ENCODE measurements around the gene FRMD6.
"Not testable (repeated sequence)": the region's sequence is repeated elsewhere in the genome, so short reads cannot be mapped to it uniquely, and the experiment has no call there.

FRMD6 gene

GRCh38 chr14:51727526-51727925 is 75.8 kb downstream of the FRMD6 start:
- DNase-seq: no peak

DNA sequence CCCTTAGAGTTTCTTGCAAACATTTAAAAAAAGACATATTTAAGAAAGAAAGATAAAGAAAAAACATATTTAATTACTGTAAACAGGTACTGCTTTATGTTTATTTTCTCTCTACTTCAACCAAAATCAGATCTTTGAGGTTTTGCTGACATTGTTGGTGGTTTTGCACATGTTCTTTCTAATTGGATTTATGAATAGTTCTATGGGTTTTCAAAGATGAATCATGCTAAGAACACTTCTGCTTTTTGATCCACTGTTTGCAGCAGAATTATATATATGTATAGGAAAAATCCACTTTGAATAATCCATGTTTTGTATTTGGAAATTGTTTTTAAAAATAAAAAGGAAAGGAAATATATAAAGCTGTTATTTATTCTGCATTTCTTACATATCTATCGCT is 78.4 kb downstream of the FRMD6 start:
- DNase-seq: no peak

GRCh38 chr14:51730684-51731083 is 79.0 kb downstream of the FRMD6 start:
- DNase-seq: no peak

DNA sequence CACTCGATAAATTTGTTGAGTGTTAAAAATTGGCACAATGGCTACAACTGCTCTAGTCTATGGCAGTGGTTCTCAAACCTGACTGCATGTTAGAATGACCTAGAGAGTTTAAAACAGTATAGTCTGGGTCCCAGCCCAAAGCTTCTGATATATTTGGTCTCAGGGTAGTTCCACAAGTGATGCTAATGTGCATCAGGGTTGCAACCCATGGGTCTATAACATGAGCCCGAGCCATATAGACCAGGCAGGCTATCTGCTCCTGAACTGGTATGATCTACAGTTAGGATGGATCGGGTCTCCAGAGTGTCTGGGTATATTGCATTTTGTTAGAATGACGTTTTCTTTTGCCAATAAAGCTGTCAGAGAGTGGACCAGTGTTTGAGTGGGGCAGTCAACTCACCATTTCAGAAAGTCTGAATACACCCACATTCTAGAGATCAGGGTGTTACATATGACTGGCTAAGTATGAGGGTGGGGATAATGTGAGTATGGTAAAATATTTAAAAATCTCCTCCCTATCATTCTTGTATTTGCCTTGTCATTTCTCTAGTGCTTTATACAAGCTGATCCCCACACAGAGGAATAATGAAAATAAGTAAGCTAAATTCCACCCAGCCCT is 80.9 kb downstream of the FRMD6 start:
- no peak for DNase-seq

DNA sequence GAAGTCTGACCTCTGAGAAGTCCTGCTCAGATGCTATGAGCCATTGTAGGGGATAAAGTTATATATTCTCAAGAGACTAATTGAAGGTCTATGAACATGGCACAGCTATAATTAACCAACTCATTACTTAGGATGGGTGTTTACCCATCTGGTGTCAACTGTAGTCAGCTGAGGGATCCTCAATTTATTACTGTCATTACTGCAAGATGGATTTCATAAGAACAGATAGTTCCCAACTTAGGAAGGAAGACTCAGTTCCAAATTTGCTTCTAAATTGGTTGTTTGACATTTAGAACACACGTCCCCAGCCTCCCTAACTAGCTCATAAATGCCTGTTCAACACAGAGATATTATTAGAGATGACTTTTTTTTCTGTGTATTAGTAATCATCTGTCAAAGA is 81.4 kb downstream of the FRMD6 start:
- DNase-seq: no peak

DNA sequence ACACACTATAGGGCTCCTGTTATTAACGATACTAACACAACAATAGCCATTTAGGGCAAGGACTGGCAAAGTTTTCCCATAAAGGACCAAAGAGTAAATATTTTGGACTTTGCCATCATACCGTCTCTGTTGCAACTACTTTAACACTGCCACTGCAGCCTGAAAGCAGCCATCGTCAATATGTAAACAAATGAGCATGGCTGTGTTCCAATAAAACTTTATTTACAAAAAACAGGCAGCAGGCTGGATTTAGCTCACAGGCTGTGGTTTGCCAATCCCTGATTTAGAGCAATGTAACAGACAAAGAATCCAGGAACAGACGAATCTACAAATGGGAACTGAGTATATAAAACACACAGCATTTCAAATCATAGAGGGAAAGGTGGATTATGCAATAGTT is 84.1 kb downstream of the FRMD6 start:
- no peak for DNase-seq

- no peak for DNase-seq
Measured at GRCh38 chr14:51738754-51739153, 87.0 kb downstream of the FRMD6 start.

DNA sequence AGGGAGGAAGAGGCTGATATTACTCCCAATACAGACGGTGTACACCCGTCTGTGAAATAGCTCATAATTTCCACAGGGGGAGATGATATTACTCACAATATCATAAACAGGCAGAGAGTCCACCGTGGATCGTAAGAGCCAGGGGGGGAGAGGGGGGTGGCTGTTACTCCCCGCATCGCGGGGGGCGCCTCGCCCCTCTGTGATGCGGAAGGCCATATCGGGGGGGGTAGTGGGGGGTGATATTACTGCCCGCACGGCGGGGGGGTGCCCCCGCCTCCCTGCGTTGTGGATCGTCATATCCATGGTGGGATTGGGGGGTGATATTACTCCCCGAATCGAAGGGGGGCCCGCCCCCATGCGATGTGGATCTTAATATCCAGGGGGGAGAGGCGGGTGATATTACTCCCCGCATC is 91.9 kb downstream of the FRMD6 start:
- DNase-seq: no peak

DNA sequence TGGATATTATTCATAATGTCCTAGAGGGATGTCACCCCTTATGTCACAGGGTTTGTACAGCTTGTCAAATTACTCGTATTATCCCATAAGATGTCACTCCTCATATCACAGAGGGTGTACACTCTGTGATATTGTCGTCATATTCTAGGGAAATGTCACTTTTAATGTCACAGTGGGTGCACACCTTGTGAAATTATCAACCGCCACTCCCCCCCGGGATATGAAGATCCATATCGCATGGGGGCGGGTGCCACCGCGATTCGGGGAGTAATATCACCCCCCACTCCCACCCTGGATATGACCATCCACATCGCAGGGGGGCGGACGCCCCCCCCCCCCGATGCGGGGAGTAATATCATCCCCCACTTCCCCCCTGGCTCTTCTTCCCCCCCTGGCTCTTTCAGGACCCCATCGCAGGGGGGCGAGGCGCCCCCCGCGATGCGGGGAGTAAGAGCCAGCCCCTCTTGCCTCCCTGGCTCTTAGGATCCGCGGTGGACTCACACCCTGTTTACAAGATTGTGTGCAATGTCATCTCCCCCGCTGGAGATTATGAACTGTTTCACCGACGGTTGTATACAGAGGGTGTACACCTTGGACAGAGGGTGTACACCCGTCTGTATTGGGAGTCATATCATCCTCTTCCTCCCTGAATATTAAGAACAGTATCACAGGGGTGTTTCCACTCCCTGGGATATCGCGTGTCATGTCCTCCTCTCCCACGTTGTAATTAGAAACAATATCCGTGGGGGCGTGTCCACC is 92.8 kb downstream of the FRMD6 start:
- no peak for DNase-seq

GRCh38 chr14:51746823-51747222 is 95.1 kb downstream of the FRMD6 start:
- DNase-seq: not testable (repeated sequence)

DNA sequence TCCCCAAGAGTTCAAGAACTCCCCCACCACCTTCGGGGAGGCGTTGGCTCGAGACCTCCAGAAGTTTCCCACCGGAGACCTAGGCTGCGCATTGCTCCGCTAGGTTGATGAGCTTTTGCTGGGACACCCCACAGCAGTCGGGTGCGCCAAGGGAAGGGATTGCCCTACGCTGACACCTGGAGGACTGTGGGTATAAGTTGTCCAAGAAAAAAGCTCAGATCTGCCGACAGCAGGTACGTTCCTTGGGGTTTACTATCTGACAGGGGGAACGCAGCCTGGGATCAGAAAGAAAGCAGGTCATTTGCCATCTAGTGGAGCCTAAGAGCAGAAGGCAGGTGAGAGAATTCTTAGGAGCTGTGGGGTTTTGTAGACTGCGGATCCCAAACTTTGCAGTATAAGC is 98.8 kb downstream of the FRMD6 start:
- DNase-seq: no peak

- DNase-seq: not testable (repeated sequence)
Measured at GRCh38 chr14:51751611-51752345, 100.1 kb downstream of the FRMD6 start.

DNA sequence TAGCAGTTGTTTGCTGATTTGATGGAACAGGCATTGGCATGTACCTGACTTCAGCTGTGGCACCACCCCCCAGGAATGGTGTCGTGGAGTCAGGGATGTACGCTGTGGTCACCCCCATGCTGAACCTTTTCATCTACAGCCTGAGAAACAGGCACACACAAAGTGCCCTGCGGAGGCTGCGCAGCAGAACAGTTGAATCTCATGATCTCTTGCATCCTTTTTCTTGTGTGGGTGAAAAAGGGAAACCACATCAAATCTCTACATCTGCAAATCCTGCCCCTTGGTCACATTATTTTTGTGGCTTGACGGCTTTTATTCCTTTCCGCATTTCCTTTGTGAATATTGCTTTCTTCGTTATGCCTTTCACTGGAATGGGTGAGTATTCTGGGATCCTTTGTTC is 106.0 kb downstream of the FRMD6 start:
- DNase-seq: not testable (repeated sequence)

GRCh38 chr14:51759950-51760349 is 108.2 kb downstream of the FRMD6 start:
- DNase-seq: no peak

DNA sequence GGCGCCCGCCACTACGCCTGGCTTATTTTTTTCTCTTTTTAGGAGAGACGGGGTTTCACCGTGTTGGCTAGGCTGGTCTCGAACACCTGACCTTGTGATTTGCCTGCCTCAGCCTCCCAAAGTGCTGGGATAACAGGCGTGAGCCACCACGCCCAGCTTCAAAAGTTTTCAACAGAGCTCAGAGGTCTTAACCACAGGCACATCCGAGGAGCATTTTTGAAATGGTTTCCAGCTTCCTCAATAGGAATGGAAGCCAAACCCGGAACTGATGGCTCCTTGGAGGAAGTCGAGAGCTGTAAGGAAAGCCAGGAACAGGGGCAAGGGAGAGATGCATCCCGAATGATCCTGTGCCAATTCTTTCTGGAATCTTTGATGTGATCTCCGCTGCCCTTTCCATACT is 114.0 kb downstream of the FRMD6 start:
- DNase-seq: not testable (repeated sequence)

DNA sequence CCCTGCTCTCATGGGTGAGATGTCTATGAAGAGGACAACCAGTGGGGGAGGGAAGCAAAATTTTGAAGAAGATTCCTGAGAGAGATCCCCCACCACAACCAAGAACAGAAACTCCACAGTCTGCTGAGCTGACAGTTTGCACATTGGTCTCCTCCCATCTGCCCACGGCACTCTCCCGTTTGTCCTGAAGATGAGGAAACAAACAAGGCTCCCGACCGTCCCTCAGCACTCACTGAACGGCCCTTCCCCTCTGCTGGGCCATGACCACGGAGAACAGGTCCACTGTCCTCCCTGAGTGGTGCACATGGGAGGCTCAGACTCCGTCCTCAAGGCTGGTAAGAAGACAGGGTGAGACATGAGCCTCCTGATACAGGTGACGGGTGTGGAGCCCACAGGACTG is 114.9 kb downstream of the FRMD6 start:
- DNase-seq: not testable (repeated sequence)

DNA sequence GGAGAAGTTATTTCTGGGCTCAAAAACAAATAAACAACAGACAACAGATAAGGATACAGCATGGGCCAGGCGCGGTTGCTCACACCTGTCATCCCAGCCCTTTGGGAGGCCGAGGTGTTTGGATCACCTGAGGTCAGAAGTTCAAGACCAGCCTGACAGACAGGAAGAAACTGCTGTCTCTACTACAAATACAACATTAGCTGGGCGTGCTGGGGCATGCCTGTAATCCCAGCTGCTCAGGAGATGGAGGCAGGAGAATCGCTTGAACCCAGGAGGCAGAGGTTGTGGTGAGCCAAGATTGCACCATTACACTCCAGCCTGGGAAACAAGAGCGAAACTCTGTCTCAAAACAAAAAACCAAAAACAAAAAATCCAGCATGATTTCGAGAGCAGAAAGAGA is 117.6 kb downstream of the FRMD6 start:
- DNase-seq: not testable (repeated sequence)

- DNase-seq: no peak
Measured at GRCh38 chr14:51774209-51774608, 122.5 kb downstream of the FRMD6 start.

DNA sequence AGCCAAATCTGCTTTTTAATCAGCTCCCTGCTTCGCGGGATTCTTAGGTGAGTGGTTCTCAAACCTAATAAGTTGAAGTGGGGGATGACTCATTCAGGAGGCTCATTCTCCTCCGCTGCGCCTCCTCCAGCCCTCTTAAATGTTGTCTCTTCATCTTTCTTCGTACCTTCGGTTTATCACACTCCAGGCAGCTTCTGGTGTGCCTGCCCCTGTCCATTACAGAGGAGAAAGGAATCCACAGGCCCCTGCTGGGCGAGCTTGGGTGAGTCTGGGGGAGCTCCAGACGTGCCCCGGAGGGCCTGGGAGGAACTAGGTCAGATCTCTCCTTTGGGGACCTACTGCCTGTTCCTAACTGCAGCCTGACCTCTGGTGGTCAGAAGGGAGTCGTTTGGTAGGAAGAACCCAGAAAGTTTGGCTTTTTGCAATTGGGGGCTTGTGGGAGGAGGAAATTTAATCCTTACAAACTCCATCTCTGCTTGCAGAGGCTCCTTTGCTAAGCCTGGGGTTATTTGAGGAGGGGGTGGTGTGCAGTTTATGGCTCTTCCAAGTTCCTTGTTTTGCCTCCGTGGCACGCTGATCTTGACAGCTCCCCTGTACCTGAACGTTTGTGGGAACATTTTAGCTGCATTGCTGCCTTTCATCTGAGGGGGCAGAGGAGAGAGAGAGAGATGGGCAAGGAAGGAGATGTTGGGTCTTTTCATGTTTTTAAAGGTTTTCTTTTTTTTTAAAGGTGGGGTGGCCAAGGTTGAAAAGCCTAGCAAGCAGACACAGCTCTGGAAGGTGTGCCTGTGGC is 124.6 kb downstream of the FRMD6 start:
- no peak for DNase-seq

GRCh38 chr14:51780006-51780692 is 128.4 kb downstream of the FRMD6 start:
- DNase-seq: peak; percentile 61 to 64

Data from stimulated activated CD4-positive, alpha-beta T cell treated with anti-CD3 and anti-CD28 coated beads, Interleukin-2, amount 100 ng/mL, for 48 hours (primary cell).